D721Med (cell line): ENCODE data around the gene EDN1.
"Not testable (repeated sequence)": the region's sequence is repeated elsewhere in the genome, so short reads cannot be mapped to it uniquely, and the experiment has no call there.

Experiments
- DNase-seq: peaks from one replicate; pipeline ENCODE4 v3.0.0; 2011; ENCODE audit warnings: low spot score; ENCODE audit not compliant: insufficient read length
- FAIRE-seq: peaks from 2 replicates; lab custom pipeline; 2011; peaks lifted over from hg19 to GRCh38; lab: Jason Lieb, UNC
- CTCF ChIP-seq: IDR thresholded peaks from 2 replicates; pipeline ENCODE4 v1.5.1; 2012; ENCODE audit warnings: mild to moderate bottlenecking, control low read depth; ENCODE audit not compliant: insufficient read depth; ENCODE audit errors: missing control alignments

The EDN1 gene

DNA sequence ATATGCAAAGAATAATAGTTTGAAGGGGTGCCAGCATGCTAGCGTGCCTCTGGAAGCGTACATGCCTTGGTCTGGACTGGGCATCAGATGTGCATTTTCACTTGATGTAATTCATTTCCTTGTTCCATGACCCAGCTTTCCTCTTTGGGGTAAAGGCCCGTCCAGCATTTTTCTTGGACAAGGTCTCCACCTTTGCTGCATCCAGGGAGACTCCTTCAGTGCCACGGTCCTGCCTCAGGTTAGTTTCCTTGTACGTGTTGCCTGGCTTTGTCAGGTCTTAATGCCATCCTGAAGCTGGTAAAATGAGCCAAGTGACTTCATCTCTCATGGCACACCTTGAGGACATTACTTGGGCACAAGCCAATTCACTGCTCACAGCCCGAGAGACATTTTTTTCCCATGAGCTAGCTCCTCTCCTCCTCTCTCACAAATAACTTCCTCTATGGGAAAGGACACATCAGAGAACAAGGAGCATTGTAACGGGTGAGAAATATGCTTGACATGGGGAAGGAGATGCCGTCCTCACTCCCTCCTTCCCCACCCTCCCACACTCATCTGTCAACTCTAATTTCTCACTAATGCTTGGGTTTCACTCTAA lies 23.9 kb downstream of the EDN1 start:
- TF ChIP-seq CTCF, result no peak
- FAIRE-seq (no peak), DNase-seq (no peak)

GRCh38 chr6:12314751-12315150 lies 24.6 kb downstream of the EDN1 start:
- DNase-seq (no peak), FAIRE-seq (no peak)
- TF ChIP-seq CTCF, result no peak

- FAIRE-seq (no peak), DNase-seq (no peak)
- no peak for TF ChIP-seq CTCF
Measured at GRCh38 chr6:12315292-12316081, 25.3 kb downstream of the EDN1 start.

DNA sequence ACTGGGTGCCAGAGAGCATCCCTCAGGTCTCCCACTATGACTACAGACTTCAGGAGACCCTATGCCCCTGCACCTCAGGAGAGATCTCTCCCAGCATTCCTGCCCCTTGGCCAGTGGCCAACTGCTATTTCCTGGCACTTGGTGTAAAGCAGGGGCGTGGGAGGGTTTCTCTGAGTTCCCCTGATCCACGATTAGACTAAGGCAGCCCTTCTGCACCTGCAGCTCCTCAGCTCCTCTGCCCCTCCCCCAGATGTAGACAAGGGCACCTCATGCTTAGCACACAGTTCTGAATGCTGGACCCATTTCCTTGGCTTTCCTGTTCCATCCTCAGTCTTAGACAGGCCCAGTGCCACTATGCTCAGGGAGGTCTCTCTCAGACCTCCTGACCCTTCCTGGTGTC lies 28.6 kb downstream of the EDN1 start:
- no peak for TF ChIP-seq CTCF
- FAIRE-seq (no peak), DNase-seq (no peak)

DNA sequence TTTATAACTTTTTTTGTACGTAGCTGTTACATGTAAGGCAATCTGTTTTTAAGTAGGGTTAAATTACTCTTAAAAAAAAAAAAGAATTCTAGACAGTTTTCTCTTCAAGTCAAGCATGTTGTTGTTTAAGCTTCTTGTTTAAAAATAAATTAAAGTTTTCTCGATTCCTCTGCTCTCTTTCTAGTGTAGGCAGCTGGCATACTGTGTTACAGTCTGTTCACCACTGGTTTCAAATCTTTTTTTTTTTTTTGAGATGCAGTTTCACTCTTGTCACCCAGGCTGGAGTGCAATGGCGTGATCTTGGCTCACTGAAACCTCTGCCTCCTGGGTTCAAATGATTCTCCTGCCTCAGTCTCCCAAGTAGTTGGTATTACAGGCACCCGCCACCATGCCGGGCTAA lies 29.9 kb downstream of the EDN1 start:
- DNase-seq, FAIRE-seq: not testable (repeated sequence)

DNA sequence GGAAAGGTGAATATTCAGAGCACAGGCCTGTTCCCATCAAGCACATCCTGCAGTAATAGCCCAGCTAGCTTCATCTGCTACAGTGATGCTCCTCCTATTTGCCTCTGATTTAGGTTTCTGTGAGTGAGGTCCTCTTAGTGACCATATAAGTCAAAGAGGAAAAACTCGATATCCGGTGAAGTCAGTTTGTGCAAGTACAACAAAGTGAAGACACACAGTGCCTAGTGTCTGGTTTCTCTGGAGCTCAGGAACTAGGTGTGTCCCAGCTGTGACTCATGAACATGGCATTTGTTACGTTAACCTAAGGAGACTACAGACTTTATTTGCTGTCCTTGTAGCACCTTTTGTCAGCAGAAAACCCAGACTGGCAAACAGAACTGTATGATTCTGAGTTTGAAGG lies 33.9 kb downstream of the EDN1 start:
- DNase-seq (no peak), FAIRE-seq (no peak)
- no peak for TF ChIP-seq CTCF

GRCh38 chr6:12324748-12325147 lies 34.6 kb downstream of the EDN1 start:
- DNase-seq, result no peak
- no peak for TF ChIP-seq CTCF
- no peak for FAIRE-seq

GRCh38 chr6:12325872-12326271 lies 35.7 kb downstream of the EDN1 start:
- FAIRE-seq, result no peak
- DNase-seq, result no peak
- TF ChIP-seq CTCF, result no peak
